ENCODE measurements around the gene MIDN.

- no peak for TF ChIP-seq ESRRA (IDR thresholded peaks at IDR 0.05; ENCODE audit: borderline replicate concordance, low read length)
- TF ChIP-seq CTCF (IDR thresholded peaks at IDR 0.05), result no peak
- no peak for TF ChIP-seq POLR2A (IDR thresholded peaks at IDR 0.05; ENCODE audit: low read length)
- TF ChIP-seq ZC3H11A (IDR thresholded peaks at IDR 0.05), result no peak
- TF ChIP-seq BCL3 (IDR thresholded peaks at IDR 0.05), result peak; percentile 22; the same call in 2 of the 3 replicates
- no peak for TF ChIP-seq RAD21 (conservative IDR thresholded peaks at IDR 0.05 in 1 of 2, IDR thresholded peaks at IDR 0.05 in 1 of 2)
- TF ChIP-seq CEBPB (IDR thresholded peaks at IDR 0.05), result no peak
- TF ChIP-seq HMGXB4 (CRISPR knock-in tag; IDR thresholded peaks at IDR 0.05; ENCODE audit: borderline replicate concordance), result no peak
- TF ChIP-seq EP300 (IDR thresholded peaks at IDR 0.05), result no peak
- no peak for TF ChIP-seq REST (IDR thresholded peaks at IDR 0.05)
Measured at GRCh38 chr19:1269478-1270212, 21.3 kb downstream of the MIDN start.

All from A549 (cell line).